ENCODE data around the gene HNRNPAB.

The HNRNPAB gene

GRCh38 chr5:178204182-178204934, at the start of gene HNRNPAB:
Gene HNRNPAB (plus strand): TSS chr5:178204533. CDS start chr5:178204838, 305 bp downstream.
- peak; percentile 91 to 93 (median 91) for DNase-seq (ENCODE audit: low read depth in 3 of 3)

- no peak for DNase-seq (ENCODE audit: low read depth in 3 of 3)
Observed at GRCh38 chr5:178155065-178155464, 49.3 kb upstream of the HNRNPAB start.

- no peak for DNase-seq (ENCODE audit: low read depth in 3 of 3)
Observed at GRCh38 chr5:178160176-178160575, 44.2 kb upstream of the HNRNPAB start.

GRCh38 chr5:178162481-178162880, 41.9 kb upstream of the HNRNPAB start:
- DNase-seq (ENCODE audit: low read depth in 3 of 3): no peak

GRCh38 chr5:178163772-178164735, 40.3 kb upstream of the HNRNPAB start:
- DNase-seq (ENCODE audit: low read depth in 3 of 3): peak; percentile 84 to 90 (median 86)

GRCh38 chr5:178165581-178165980, 38.8 kb upstream of the HNRNPAB start:
- DNase-seq (ENCODE audit: low read depth in 3 of 3): no peak

GRCh38 chr5:178170455-178170854, 33.9 kb upstream of the HNRNPAB start:
- DNase-seq (ENCODE audit: low read depth in 3 of 3): no peak

GRCh38 chr5:178174456-178174855, 29.9 kb upstream of the HNRNPAB start:
- no peak for DNase-seq (ENCODE audit: low read depth in 3 of 3)

- DNase-seq (ENCODE audit: low read depth in 3 of 3): no peak
Observed at GRCh38 chr5:178176791-178177190, 27.5 kb upstream of the HNRNPAB start.

GRCh38 chr5:178177569-178177968, 26.8 kb upstream of the HNRNPAB start:
- DNase-seq (ENCODE audit: low read depth in 3 of 3): no peak

GRCh38 chr5:178180141-178180863, 24.0 kb upstream of the HNRNPAB start:
- DNase-seq (ENCODE audit: low read depth in 3 of 3): no peak

- DNase-seq (ENCODE audit: low read depth in 3 of 3): no peak
Observed at GRCh38 chr5:178182158-178182876, 22.0 kb upstream of the HNRNPAB start.

GRCh38 chr5:178186427-178186826, 17.9 kb upstream of the HNRNPAB start:
- no peak for DNase-seq (ENCODE audit: low read depth in 3 of 3)

- DNase-seq (ENCODE audit: low read depth in 3 of 3): no peak
Observed at GRCh38 chr5:178187014-178187413, 17.3 kb upstream of the HNRNPAB start, which contains the start of gene GMCL2. Gene GMCL2 (minus strand): TSS chr5:178187371. CDS start chr5:178187299, 72 bp downstream.

GRCh38 chr5:178189433-178189832, 14.9 kb upstream of the HNRNPAB start:
- no peak for DNase-seq (ENCODE audit: low read depth in 3 of 3)

- no peak for DNase-seq (ENCODE audit: low read depth in 3 of 3)
Observed at GRCh38 chr5:178191661-178192060, 12.7 kb upstream of the HNRNPAB start.

GRCh38 chr5:178192244-178192643, 12.1 kb upstream of the HNRNPAB start:
- no peak for DNase-seq (ENCODE audit: low read depth in 3 of 3)

- no peak for DNase-seq (ENCODE audit: low read depth in 3 of 3)
Observed at GRCh38 chr5:178192787-178193186, 11.5 kb upstream of the HNRNPAB start.

GRCh38 chr5:178193251-178193809, 11.0 kb upstream of the HNRNPAB start:
- DNase-seq (ENCODE audit: low read depth in 3 of 3): no peak

- no peak for DNase-seq (ENCODE audit: low read depth in 3 of 3)
Observed at GRCh38 chr5:178194026-178194425, 10.3 kb upstream of the HNRNPAB start.

GRCh38 chr5:178196281-178196812, 8.0 kb upstream of the HNRNPAB start:
- DNase-seq (ENCODE audit: low read depth in 3 of 3): no peak

Data from stimulated activated CD4-positive, alpha-beta T cell treated with anti-CD3 and anti-CD28 coated beads, TNF-alpha, amount 100 ng/mL, for 48 hours (primary cell).